Measurements from ENCODE around the gene MUC5B. TPM values are rescaled to one million over a fixed set of nuclear protein-coding genes. Genes with fewer than 3 reads are reported as not detected.

MUC5B gene
- total RNA-seq, 2 donors from 2014 or later: 0.18 to 17.3 TPM

DNA sequence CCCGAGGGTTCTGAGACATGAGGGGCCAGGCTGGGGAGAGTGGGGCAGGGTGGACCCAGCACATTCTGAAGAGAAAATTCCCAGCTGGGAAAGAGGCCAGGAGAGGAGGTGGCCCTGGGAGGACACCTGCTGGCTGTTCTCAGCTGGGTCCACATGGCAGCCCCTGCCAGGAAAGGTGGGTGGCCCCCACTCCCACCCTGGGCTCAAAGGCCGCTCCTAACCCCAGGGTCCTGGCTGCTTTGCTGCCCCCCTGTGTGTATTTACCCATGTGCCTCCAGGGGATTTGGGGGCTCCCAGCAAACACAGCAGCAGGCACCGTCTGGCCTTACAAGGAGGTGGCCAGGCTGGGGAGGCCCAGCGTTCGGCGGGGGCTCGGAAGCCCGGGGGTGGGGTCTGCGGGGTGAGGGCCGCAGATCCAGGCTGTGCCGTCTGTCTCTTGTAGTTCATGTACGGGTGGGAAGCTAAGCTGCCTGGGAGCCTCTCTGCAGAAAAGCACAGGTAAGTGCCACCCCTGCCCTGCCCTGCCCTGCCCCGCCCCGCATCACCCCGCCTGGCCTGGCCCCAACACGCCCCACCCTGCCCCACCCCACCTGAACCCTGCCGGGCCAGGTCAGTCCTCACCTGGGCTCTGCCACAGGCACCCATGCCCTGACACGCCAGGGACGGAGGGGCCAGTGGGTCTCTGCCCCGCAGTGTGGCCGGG, 10.6 kb downstream of the MUC5B start:
- no peak for TF ChIP-seq POLR2A (IDR thresholded peaks at IDR 0.05)
- peak in 2 of 4 experiments; percentile 12 to 17 for TF ChIP-seq CTCF (IDR thresholded peaks at IDR 0.05)
- no peak for TF ChIP-seq POLR2AphosphoS5 (IDR thresholded peaks at IDR 0.05)
- intact Hi-C loops (cut with DNase I): no loop called here
- no peaks in the 10 kb centered on the region for H3K36me3 ChIP-seq
- H3K4me1 ChIP-seq (replicated peaks): no peaks in the 10 kb centered on the region
- no peak overlapping the region for H3K4me3 ChIP-seq
- no peaks in the 10 kb centered on the region for H3K9me3 ChIP-seq
- 66% methylated on average over 18 of the region's 21 CpGs for WGBS
- H3K27me3 ChIP-seq (replicated peaks; ENCODE audit: insufficient read depth): peaks cover 7% of the 10 kb centered on the region
- H3K27ac ChIP-seq: no peak overlapping the region
- no peak for DNase-seq (ENCODE audit: low spot score)

DNA sequence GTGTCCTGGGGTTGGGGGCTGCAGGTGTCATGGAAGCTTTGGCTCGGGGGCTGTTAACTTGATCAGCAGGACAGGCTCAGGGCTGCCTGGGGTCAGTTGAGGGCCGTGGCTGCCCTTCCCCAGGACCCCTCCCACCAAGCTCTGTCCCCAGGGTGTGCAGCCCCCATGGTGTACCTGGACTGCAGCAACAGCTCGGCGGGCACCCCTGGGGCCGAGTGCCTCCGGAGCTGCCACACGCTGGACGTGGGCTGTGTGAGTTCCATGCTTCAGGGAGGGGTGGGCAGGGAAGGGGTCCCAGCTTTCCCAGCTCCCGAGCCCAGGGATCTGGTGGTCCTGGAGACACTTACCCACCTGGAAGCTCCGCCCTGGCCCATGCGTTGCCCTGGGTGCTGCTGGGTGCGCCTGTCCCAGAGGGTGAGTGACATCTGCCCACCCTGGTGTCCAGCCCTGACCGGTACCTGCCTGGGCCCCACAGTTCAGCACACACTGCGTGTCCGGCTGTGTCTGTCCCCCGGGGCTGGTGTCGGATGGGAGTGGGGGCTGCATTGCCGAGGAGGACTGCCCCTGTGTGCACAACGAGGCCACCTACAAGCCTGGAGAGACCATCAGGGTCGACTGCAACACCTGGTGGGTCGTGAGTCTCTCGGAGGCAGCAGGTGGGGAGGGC, 11.3 kb downstream of the MUC5B start:
- TF ChIP-seq POLR2A (IDR thresholded peaks at IDR 0.05) (no peak), POLR2AphosphoS5 (IDR thresholded peaks at IDR 0.05) (no peak), CTCF (IDR thresholded peaks at IDR 0.05) (no peak)
- Histone ChIP-seq H3K27me3 (replicated peaks; ENCODE audit: insufficient read depth) (peaks cover 7% of the 10 kb centered on the region), H3K27ac (no peak overlapping the region), H3K9me3 (no peaks in the 10 kb centered on the region), H3K4me3 (no peak overlapping the region), H3K36me3 (no peaks in the 10 kb centered on the region), H3K4me1 (replicated peaks) (no peaks in the 10 kb centered on the region)
- intact Hi-C loops (cut with DNase I): no loop called here
- no peak for DNase-seq (ENCODE audit: low spot score)
- 83% methylated on average over 10 of the region's 22 CpGs for WGBS

GRCh38 chr11:1234771-1235305, 12.0 kb downstream of the MUC5B start:
- TF ChIP-seq POLR2AphosphoS5 (IDR thresholded peaks at IDR 0.05) (no peak), CTCF (IDR thresholded peaks at IDR 0.05) (no peak), POLR2A (IDR thresholded peaks at IDR 0.05) (no peak)
- Histone ChIP-seq H3K27me3 (replicated peaks; ENCODE audit: insufficient read depth) (peaks cover 3% of the 10 kb centered on the region), H3K36me3 (no peaks in the 10 kb centered on the region), H3K4me1 (replicated peaks) (no peaks in the 10 kb centered on the region), H3K27ac (no peak overlapping the region), H3K4me3 (no peak overlapping the region), H3K9me3 (no peaks in the 10 kb centered on the region)
- intact Hi-C loops (cut with DNase I): no loop called here
- no peak for DNase-seq (ENCODE audit: low spot score)
- WGBS: 88% methylated on average over 21 of the region's 23 CpGs

DNA sequence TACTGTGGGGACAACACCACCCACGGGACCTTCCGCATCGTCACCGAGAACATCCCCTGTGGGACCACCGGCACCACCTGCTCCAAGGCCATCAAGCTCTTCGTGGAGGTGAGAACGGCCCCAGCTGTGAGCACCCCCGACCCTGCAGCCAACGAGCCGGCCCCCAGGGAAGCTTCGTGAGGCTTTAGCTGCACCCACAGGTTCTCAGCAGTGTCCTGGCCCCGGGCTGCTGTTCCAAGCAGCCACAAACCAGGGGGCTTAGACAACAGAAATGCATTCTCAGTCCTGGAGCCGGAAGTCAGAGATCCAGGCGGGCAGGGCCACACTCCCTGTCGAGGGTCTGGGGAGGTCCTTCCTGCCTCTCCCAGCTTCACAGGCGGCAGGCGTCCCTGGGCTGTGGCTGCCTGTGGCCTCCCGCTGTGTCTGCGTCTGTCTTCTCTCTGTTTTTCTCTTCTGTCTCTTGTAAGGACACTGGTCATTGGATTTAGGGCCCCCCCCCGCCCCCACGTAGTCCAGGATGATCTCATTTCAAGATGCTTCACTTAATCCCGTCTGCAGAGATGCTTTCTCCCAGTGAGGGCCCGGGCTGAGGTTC, 12.5 kb downstream of the MUC5B start:
- WGBS: 80% methylated on average over 23 of the region's 23 CpGs
- no peak for DNase-seq (ENCODE audit: low spot score)
- peaks cover 3% of the 10 kb centered on the region for H3K27me3 ChIP-seq (replicated peaks; ENCODE audit: insufficient read depth)
- intact Hi-C loops (cut with DNase I): no loop called here
- H3K36me3 ChIP-seq: no peaks in the 10 kb centered on the region
- H3K27ac ChIP-seq: no peak overlapping the region
- H3K9me3 ChIP-seq: no peaks in the 10 kb centered on the region
- no peaks in the 10 kb centered on the region for H3K4me1 ChIP-seq (replicated peaks)
- TF ChIP-seq CTCF (IDR thresholded peaks at IDR 0.05) (no peak), POLR2A (IDR thresholded peaks at IDR 0.05) (no peak), POLR2AphosphoS5 (IDR thresholded peaks at IDR 0.05) (no peak)
- no peak overlapping the region for H3K4me3 ChIP-seq

All from prostate gland (tissue), 2 donors.